ENCODE data around the gene MTERF1.

GRCh38 chr7:91876391-91877133 lies 3.9 kb downstream of the MTERF1 start:
- TF ChIP-seq CTCF (IDR thresholded peaks at IDR 0.05) (peak; percentile 61; the same call in 1 of the 2 replicates), POLR2AphosphoS5 (IDR thresholded peaks at IDR 0.05; ENCODE audit: low read depth, low read length) (no peak), REST (IDR thresholded peaks at IDR 0.05; ENCODE audit: insufficient read depth in 1 of 2, low read depth in 2 of 2, low read length in 1 of 2) (no peak), SIN3A (IDR thresholded peaks at IDR 0.05; ENCODE audit: borderline replicate concordance, insufficient read depth, low read depth, low read length) (no peak)
